GM21717 (cell line): ENCODE results near the gene RPRD1A.
A peak's percentile ranks its signal among the peaks of the same experiment; 100 is the strongest.
"Not testable (repeated sequence)": the region's sequence is repeated elsewhere in the genome, so short reads cannot be mapped to it uniquely, and the experiment has no call there.

Source experiments
- ATAC-seq: cut with Tn5 transposase; IDR thresholded peaks from one replicate; pipeline ENCODE4 v1.9.1; 2021; ENCODE audit warnings: mild to moderate bottlenecking, moderate library complexity; ENCODE audit not compliant: unreplicated experiment

The RPRD1A gene

GRCh38 chr18:36067055-36067957 lies at the start of gene RPRD1A:
RPRD1A (minus strand) TSS chr18:36067559; CDS start chr18:36067404, 155 bp downstream.
- ATAC-seq = peak; percentile 93

- ATAC-seq = not testable (repeated sequence)
Measured at GRCh38 chr18:36116771-36117170, 49.4 kb upstream of the RPRD1A start.

- ATAC-seq = no peak
Measured at GRCh38 chr18:36114738-36115137, 47.4 kb upstream of the RPRD1A start.

GRCh38 chr18:36114251-36114650 lies 46.9 kb upstream of the RPRD1A start:
- ATAC-seq = no peak

GRCh38 chr18:36112302-36112701 lies 44.9 kb upstream of the RPRD1A start:
- no peak for ATAC-seq

GRCh38 chr18:36109737-36110136 lies 42.4 kb upstream of the RPRD1A start:
- ATAC-seq = no peak

GRCh38 chr18:36108601-36109000 lies 41.2 kb upstream of the RPRD1A start:
- no peak for ATAC-seq

GRCh38 chr18:36108196-36108595 lies 40.8 kb upstream of the RPRD1A start:
- no peak for ATAC-seq

GRCh38 chr18:36107477-36107876 lies 40.1 kb upstream of the RPRD1A start:
- ATAC-seq = no peak

GRCh38 chr18:36104749-36105148 lies 37.4 kb upstream of the RPRD1A start:
- ATAC-seq = no peak

GRCh38 chr18:36101943-36102342 lies 34.6 kb upstream of the RPRD1A start:
- ATAC-seq = no peak

GRCh38 chr18:36099311-36099710 lies 32.0 kb upstream of the RPRD1A start:
- no peak for ATAC-seq

GRCh38 chr18:36096955-36097354 lies 29.6 kb upstream of the RPRD1A start:
- ATAC-seq = no peak

- no peak for ATAC-seq
Measured at GRCh38 chr18:36095936-36096519, 28.7 kb upstream of the RPRD1A start.

GRCh38 chr18:36094431-36094830 lies 27.1 kb upstream of the RPRD1A start:
- no peak for ATAC-seq

GRCh38 chr18:36092116-36092515 lies 24.8 kb upstream of the RPRD1A start:
- not testable (repeated sequence) for ATAC-seq

GRCh38 chr18:36089001-36089400 lies 21.6 kb upstream of the RPRD1A start:
- no peak for ATAC-seq

- ATAC-seq = no peak
Measured at GRCh38 chr18:36088256-36088655, 20.9 kb upstream of the RPRD1A start.

GRCh38 chr18:36086186-36086585 lies 18.8 kb upstream of the RPRD1A start:
- ATAC-seq = no peak

- ATAC-seq = no peak
Measured at GRCh38 chr18:36085195-36085594, 17.8 kb upstream of the RPRD1A start.

- ATAC-seq = no peak
Measured at GRCh38 chr18:36083729-36084128, 16.4 kb upstream of the RPRD1A start.

- not testable (repeated sequence) for ATAC-seq
Measured at GRCh38 chr18:36081118-36081517, 13.8 kb upstream of the RPRD1A start.
